HG03066 (cell line): ENCODE data around the gene CELSR1.

Experiments
- ATAC-seq: cut with Tn5 transposase; IDR thresholded peaks from one replicate; pipeline ENCODE4 v1.9.1; 2021; ENCODE audit warnings: low read depth; ENCODE audit not compliant: unreplicated experiment

CELSR1 gene

DNA sequence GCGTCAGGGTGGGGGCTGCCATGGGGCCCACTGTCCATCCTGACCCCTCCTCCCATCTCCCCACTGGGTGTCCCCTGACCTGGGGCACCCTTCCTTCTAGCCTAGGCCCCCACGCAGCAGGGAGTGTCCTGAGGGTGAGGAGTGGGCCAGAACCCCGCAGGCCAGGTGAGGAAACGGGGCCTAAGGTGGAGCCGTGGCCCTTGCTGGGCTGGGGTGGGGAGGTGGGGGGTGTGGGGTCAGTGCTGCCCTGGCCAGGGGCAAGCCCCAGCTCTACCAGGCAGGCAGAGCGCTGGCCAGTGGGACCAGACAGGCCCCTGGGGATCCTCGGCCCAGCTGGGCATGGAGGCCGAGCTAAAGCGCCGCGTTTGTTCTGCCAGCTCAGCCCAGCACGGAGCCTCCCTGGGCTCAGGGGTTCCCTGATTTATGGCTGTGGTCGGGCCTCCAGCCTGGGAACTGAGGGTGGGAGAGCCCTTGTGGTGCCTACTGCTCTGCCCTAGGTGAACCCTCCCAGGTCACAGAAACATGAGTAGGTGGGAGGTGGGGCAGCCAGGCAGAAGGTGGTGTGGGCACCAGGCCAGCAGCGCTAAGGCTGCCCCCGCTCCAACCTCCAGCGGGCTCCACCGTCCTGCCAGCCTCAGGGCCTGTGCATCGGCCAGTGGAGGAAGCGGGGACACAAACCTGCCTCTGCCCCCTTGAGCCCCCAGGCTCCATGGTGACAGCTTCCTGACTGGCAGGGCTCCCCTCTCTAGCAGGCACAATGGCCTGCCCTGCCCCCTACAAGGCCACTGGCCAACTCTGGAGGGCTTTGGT lies 179.5 kb downstream of the CELSR1 start:
- no peak for ATAC-seq

DNA sequence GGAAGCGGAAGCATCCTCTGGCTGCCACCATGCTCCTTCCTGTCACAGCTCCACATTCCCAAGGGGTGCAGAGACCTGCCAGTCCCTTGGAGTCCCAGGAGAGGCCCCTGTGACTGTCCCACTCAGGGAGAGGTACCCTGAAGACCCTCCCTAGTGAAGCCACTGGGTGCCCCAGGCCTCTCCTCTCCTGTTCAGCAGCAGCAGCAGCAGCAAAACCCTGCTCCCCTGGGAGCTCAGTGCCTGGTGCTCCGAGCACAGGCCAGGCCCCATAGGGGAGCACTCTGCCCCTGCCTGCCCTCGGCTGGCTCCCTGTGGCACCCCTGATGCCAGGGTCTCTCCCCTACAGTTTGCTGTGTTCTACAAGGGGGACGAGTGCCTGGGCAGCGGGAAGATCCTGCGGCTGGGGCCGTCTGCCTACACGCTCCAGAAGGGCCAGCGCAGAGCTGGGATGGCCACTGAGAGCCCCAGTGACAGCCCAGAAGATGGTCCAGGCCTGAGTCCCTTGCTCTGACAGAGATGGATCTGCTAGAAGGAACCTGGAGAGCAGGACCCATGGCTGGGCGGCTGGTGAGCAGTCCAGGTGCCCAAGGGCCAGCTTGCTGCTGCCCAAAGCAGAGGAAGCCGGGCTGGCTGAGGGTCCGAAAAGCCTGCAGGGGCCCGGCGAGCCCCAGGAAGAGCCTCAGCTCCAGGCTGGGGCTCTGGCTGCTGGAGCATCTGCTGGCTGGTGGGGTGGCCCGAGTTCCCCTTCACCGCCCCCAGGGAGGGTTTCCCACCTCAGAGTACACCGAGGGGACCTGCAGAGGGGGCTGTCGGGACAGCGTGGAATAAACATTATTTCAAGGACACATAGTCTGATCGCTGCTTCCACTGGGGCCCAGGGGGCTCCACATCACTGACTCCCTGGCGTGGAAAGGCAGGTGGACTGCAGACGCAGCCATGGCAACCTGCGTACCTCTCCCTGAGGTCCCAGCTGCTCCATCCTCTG lies 180.6 kb downstream of the CELSR1 start:
- ATAC-seq: no peak

DNA sequence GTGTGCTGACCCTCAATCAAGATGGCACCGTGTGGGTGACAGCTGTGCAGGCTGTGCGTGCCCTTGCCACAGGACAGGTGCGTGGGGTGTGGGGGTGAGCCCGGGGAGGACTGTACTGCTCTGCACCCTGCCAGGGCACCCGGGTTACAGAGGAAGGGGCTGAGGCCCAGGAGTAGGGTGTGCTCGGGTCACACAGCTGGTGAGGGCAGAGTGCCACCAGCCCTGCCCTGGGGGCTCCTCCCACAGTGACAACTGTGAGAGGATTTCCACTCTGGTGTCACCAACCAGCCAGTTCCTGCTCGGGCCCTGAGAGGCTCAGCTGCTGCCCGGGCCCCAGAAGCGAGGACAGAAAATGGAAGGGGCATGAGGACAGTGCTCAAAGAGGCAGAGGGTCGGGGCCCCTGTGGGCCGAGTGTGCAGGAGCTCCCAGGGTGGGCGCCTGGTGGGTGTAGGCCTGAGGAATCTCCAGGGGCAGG lies 181.4 kb downstream of the CELSR1 start:
- ATAC-seq: no peak

DNA sequence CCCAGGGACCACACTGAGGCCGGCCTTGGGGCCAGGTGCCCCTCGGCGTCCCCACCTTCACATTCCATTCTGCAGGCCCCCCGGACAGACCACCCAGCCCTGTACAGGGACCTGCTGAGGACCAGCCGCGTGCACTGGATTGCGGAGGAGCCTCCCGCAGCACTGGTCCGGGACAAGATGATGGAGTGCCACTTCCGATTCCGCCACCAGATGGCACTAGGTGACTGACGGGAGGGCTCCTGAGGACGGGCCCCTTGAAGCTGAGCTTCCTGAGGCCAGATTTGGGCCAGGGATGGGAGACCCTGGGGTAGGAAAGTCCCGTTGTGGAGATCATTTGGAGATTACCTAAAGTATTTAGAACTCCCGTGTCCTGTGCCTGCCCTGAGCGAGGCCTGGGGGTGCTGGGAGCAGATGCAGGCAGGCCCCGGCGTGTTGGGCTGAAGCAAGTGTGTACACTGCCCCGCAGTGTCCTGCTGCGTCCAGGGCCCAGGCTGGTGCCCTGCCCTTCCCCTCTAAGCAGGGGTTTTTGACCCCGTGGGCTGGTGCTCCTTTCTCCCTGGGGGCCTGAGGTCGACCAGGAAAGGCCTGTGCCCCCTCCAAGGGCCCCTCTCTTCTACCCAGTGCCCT lies 181.9 kb downstream of the CELSR1 start:
- ATAC-seq: no peak

DNA sequence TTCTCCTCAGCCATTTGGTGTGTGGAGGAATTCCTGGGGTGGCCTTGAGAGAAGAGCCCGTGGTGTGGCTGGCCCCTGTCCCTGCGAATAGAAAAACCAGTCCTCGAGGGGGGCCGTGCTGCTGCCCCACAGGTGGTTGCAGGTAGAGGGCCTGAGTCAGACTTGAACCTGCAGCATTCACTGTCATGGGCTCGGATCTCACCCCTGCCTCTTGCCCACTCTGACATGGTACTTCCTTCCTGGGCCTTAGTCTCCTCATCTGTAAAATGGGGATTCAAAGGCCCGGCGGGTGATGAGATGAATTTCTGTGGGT lies 182.5 kb downstream of the CELSR1 start:
- ATAC-seq: no peak

DNA sequence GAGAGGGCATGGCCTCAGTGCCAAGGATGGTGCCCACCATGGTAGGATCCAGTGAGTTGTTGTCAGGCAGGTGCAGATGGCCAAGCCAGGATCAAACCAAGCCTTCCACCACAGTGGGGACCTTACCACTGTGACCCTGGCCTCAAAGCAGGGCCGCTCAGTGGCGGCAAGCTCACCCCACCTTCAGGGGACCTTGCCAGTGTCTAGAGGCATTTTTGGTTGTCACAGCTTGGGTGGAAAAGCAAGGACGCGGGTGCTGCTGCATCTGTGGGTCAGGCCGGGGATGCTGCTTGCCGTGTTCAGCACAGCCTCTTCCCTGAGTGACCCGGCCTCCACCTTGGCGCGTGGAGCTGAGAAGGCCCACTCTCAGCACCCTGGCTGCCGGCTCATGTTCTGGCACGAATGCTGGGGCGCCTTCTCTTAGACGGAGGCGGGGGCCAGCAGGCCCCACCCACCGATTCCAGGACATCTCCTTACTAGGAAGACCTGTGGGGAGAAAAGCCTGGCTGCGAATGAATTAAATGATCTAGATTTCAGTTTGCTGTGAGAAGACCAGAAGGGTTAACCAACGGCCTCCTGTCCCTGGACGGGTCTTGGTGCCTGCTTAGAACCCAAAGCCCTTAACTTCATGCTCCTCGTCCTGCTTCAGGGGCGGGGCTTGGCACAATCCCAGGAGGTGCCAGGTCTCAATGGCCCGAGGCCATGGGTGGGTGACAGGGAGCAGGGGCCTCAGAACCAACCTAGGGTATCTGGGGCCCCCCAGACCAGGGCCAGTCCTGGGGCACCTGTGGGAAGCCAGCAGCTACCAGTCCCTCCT lies 183.0 kb downstream of the CELSR1 start:
- no peak for ATAC-seq

DNA sequence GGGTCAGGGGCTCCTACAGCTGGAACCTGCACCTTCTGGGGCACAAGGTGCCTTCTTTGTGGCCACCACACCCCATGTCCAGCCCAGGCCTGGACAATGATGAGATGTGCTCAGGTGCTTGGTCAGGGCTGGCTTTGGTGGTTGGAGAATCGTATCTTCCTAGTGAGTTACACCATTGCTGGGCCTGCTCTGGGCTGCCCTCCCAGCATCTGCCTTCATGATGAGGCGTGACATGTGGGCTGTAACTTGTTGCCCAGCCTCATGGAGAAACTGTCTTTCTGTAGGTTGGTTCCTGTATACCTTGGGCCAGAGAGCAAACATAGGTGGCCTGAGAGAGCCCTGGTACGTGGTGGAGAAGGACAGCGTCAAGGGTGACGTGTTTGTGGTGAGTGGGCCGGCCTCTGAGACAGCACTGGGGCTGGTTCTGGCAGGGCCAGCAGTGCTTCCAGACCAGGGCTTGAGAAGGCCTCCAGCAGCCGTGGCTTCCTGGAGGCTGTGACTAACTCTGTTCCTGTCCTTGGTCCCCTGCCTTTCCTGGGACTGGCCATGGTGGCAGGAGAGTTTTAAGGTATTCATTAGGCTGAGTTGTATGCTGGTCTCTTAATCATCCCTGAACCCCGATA lies 183.8 kb downstream of the CELSR1 start:
- no peak for ATAC-seq

DNA sequence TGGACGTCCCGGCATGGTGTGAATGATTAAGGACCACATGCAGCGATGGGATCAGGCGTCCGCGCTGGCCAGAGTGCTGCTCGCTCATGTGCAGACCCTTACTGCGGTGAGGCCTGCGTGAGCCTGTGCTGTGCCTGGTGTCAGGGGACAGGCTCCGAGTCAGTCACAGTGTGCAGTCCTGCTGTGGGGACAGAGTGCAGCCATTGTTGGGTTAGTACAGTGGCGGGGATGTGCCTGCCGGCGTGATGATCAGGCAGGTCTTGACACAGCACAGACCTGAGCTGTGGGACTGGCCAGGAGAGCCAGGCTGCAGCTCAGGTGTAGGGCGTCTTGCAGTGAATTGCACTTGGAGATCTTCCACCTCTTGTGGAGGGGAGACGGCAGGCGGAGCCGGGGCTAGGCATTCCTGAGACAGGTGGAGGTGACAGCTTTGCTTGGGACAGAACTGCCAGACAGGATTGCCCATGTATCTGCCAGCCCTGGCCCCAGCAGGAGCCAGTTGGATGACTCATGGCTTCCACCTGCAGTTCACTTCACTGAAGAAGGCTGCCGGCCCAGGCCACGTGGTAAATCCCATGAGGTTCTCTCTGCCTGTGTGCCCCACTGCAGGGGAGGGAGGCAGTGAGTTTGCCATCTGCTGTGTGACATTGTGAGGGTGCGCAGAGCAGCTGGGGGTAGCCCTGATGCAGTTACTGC lies 184.6 kb downstream of the CELSR1 start:
- no peak for ATAC-seq

DNA sequence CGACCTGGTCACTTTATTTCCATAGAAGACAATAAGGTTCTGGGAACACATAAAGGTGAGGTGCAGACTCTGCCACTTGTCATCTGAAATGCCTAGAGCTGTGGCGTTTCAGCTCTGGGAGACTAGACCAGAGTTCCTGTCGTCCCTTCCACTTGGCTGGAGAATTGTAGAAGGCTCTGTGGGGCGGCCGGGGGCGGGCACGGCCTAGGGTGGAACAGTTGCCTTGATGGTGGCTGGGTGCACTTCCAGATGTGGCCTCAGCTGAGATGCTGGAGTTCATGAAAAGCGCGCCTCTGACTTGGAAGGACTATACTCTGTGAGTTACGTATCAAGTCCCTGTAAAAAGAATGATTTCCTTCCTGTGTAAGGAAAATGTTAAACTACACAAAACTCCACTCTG lies 185.1 kb downstream of the CELSR1 start:
- no peak for ATAC-seq

DNA sequence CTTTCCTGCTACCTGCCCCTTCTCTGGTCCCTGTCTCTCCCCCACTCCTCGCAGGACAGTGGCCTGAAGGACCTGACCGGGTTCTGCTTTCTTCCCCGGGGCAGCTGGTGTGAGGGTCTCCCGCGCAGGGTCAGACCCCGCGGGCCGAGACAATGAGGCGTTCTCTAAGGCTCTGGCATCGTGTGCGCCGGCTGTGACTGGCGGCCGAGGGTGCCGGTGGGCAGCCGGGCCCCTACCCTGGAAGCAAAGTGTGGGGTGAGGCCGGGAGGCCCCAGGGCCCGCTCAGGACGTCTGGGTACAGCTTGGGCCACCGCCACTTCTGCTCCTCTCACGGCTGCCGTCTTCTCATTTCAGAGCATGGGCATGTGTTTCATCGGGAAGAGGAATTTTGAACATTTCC lies 185.7 kb downstream of the CELSR1 start:
- no peak for ATAC-seq

DNA sequence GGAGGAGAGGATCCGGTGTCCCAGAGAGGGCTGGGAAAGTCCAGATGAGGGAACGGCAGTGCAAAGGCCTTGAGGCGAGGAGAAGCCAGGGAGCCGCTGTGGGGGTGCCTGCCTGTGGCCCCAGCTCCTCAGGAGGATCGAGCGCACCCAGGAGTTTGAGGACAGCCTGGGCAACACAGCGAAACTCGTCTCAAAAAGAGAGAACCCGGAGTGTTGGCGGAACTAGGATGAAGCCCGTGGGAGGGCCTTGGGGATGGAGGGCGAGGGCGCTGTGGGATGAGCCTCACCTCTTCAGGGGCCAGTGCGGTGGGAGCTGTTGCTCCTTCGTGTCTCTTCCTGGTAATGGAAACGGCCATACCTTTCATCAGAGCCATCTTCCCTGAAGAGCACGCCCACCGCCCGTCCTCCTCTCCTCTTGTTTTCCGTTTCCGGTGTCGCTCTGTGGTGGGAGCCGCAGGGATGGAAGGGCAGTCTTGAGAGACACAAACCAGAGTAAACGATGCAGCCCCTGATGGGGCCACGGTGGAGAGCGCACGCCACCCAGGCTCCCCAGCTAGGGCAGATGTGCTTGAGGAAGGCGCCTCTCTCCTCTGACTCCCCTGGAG lies 186.2 kb downstream of the CELSR1 start:
- ATAC-seq: no peak

DNA sequence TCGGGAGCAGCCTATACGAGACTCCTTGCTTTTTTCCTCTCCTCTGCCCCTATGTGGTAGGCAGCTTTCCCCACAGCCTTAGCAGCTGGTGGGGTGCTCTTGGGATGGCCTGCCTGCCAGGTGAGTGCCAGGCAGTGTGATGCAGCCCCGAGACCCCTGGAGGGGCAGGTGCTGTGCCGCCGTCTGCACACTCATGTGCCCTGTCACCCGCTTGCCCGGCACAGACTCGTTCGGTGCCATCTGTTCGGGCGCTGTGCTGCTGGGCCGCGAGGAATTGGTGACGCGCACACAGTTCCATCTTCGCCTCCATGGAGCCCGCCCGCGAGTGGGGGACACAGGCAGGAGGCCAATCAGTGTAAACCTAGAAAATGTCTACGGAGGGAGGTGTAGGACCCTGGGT lies 186.8 kb downstream of the CELSR1 start:
- ATAC-seq: no peak

DNA sequence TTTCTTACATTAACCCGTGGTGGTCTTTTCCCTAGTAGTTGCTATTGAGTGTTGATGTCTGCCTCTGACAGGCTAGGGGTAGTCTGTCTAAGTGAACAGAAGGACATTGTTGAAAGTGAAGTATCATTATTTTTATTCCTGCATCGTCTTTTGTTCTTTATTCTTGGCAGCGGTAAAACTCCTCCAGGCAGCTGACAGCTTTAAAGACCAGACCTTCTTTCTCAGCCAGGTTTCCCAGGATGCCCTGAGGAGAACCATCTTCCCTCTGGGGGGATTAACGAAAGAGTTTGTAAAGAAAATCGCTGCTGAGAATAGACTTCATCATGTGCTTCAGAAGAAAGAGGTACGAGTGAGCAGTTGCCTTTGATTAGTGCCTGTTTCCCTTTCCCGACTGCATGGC lies 187.3 kb downstream of the CELSR1 start:
- ATAC-seq: no peak

DNA sequence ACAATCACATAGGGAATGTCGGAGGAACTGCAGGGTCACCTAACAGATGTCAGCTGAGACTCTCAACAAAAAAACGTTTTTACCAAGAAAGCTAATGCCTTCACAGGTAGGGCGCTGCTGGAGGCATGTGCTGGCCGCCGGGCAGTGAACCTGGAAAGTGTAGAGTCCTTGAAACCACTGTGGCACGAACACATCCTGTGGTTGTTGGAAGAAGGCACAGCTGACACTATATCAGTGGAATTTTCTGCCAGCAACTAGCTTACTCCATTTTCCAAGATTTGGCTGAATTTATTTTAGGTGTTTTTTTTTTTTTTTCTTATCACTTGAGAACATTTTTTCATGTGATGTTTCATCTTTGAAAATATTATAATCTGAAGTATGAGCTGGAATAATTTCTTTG lies 187.7 kb downstream of the CELSR1 start:
- ATAC-seq: no peak

DNA sequence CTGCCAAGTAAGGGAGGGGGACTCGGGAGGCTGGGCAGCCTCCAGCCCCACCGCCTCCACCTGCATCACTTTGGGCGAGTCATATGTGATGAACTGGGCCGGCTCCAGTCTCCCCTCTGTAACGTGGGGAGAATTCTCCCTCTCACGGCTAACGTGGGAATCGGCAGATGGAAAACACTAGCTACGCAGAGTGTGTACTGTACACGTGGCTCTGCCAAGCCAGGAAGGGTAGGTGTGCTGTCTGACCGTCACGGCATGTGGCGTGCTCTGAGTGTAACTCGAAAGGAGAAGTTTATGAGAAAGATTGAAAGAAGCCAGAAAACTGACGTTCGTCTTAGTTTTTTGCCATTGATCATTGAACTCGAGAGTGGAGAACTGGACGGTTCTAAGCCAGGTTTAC lies 188.2 kb downstream of the CELSR1 start:
- ATAC-seq: no peak

DNA sequence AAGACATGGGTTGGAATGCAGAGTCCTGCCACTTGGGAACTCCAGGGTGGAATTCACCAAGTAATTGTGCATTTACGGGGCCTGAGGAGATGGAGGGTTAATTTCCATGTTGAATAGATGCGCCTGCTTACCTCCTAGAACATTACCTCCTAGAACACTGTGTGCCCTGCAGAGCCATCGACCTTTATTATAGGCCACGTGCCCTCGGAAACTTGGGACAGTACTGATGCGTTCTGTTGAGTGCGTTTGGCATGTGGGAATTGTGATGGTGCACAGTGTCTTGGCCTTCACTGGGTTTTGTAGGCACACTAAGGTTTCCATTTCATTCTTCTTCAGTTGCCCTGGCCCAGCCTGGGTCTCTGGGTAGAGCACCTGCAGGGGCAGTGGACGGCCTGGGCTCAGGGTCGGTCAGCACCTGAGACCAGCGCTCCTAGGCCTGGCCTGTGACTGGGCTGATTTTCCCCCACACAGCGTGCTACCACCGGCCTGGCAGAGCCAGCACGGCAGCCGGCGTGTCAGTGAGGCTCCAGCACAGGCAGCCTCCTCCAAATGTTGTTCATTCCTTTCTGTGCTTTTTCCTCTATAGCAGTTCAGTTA lies 189.2 kb downstream of the CELSR1 start:
- ATAC-seq: no peak

DNA sequence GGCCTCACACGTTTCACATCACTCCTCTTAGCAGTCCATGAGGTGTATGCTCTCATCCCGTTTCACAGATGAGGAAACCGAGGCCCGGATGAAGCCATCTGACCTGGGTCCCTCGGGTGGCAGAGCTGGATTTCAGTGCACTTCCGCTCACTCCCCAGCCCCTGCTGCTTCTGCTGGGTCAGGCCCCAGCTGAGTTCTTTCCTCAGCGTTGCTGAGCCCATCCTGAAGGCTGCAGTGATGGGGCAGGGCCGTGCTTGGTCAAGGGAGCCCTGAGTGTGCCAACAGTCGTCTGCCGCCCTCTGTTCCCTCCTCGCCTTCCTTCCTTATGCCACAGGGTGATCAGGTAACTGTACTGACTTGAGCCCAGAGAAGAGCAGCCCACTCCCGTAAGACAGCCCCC lies 189.8 kb downstream of the CELSR1 start:
- ATAC-seq: no peak

DNA sequence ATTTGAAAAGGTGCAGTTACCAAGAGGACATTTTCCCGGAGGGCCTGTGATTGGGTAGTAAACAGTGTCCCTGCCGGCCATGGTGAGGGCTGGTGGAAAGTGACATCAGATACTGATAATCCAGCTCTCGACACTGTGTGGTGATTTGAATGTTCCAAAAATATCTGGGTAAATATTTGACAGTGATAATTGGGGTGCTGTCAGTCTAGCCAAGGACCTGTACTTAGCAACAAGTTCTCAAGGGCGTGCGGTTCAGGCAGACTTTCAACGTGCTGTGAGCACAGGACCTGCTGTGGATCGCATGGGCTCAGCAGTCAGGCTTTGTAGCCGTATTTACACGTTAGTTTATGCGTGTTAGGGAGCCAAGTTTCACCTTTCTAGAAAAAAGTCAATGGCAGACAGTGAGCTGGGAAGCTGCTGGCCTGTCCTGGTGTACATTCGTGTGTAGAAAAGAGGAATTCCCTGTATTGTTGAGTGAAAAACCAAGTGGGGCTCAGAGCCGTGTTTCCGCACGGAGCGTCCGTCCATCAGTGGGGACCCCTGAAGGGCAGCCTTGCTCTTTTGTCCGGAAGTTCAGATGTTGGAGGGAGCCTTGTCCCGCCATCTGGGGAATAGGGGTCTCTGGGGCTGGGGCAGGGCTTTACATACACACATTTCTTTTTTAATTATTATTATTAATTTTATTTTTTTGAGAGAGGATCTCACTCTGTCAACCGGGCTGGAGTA lies 190.6 kb downstream of the CELSR1 start:
- no peak for ATAC-seq
